ENCODE data around the gene ZNF148.
"Not testable (repeated sequence)": the region's sequence is repeated elsewhere in the genome, so short reads cannot be mapped to it uniquely, and the experiment has no call there.

Gene ZNF148

GRCh38 chr3:125367403-125368230 is 7.5 kb downstream of the ZNF148 start:
- no peak for DNase-seq

- DNase-seq: no peak
Measured at GRCh38 chr3:125366132-125366531, 9.0 kb downstream of the ZNF148 start.

- peak; percentile 18 for DNase-seq
Measured at GRCh38 chr3:125359700-125360099, 15.4 kb downstream of the ZNF148 start.

DNA sequence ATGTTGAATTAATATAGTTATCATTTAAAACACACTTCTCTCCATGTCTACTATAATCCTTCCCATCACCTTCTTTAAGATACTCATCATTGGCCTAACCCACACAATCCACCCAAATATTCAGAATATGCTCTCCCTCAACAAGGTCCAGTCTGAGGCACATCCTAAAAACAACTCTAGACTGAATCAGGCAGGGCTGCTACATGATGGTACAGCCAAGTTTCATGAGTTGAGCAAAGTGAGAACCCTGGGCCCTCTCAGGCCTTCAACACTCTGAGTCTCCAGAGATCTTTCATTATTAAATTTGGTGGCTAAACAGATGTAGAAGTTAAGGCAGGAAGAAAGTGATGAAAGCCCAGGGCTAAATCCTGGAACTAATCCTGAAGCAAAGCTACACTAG is 16.2 kb downstream of the ZNF148 start:
- no peak for DNase-seq

DNA sequence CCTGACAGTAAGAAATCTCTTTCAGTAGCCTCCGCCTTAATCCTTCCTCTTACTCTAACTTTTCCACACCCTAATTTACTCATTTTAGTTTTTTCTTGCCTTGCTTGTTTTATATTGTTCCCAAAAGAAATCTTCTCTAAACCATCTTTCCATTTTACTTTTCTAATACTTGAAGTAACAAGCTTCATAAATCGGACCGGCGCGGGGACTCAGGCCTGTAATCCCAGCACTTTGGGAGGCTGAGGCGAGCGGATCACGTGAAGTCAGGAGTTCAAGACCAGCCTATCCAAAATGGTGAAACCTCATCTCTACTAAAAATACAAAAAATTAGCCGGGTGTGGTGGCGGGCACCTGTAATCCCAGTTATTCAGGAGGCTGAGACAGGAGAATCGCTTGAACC is 17.3 kb downstream of the ZNF148 start:
- no peak for DNase-seq

DNA sequence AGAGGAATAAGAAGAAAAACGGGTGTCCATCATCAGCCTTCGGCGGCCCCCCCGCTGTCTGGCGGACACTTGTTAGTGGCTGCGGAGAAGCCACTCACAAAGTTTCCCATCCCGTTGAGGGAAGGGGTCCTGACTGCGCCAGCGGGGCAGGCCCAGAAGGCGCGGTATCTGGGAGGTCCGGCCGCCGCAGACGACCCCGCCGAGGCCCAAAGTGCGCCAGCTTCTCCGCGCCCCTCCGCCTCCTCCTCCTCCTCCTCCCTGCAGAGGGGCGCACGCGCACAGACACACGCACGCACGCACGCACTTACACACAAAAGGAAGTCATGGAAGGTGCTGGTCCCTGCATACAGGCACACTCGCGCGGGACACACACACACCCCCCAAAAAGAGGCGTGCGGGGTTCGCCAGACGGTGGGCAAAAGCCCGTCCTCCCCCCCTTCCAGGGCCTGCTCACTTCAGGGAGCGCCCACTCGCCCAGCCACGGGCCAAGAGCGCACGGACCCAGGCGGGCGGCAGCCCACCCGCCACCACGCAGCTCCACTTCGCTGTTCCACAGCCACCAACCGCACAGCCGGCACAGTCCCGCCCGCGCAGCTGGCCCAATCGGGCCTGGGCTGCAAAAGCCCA is 18.0 kb downstream of the ZNF148 start:
- DNase-seq: no peak

GRCh38 chr3:125356140-125357026 is 18.7 kb downstream of the ZNF148 start:
- no peak for DNase-seq

DNA sequence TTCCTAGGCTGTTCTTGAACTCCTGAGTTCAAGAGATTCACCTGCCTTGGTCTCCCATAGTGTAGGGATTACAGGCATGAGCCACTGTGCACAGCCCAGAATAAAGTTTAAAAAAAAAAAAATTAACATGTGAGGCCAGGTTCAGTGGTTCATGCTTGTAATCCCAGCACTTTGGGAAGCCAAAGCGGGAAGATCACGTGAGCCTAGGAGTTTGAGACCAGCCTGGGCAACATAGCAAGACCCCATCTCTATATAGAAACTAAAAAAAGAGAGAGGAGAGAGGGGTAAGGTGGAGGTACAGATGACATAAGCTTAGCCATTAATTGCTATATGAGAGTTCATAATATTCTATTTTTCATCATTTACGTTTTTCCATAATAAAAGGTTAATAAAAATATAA is 21.5 kb downstream of the ZNF148 start:
- no peak for DNase-seq

- no peak for DNase-seq
Measured at GRCh38 chr3:125353128-125353527, 22.0 kb downstream of the ZNF148 start.

GRCh38 chr3:125351814-125352456 is 23.2 kb downstream of the ZNF148 start:
- DNase-seq: no peak

GRCh38 chr3:125351152-125351551 is 24.0 kb downstream of the ZNF148 start:
- DNase-seq: no peak

DNA sequence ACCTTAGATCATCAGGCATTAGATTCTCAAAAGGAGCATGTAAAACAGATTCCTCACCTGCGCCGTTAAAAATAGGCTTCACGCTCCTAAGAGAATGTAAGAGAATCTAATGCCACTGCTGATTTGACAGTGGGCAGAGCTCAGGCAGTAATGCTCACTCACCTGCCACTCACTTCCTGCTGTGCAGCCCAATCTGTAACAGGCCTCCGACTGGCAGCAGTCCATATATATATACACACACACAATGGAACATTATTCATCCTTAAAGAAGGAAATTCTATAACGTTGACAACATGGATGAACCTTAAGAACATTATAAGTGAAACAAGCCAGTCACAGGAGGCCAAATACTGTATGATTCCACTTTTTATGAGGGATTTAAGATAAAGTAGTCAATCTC is 24.5 kb downstream of the ZNF148 start:
- no peak for DNase-seq

DNA sequence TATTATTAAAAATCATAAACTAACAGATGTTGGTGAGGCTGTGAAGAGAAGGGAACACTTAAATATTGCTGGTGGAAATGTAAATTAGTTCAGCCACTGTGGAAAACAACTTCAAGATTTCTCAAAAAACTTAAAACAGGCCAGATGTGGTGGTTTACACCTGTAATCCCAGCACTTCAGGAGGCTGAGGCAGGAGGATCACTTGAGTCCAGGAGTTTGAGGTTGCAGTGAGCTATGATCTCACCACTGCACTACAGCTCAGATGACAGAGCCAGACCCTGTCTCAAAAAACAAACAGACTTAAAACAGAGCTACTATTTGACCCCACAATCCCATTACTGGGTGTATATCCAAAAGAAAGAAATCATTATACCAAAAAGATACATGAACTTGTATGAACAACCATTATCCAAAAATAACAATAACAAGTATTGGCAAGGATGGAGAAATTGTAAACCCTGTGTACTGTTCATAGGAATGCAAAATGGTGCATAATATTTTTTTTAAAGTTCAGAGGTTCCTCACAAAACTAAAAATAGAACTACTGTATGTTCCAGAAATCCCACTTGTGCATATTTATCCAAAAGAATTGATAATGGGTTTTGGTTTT is 25.5 kb downstream of the ZNF148 start:
- no peak for DNase-seq

DNA sequence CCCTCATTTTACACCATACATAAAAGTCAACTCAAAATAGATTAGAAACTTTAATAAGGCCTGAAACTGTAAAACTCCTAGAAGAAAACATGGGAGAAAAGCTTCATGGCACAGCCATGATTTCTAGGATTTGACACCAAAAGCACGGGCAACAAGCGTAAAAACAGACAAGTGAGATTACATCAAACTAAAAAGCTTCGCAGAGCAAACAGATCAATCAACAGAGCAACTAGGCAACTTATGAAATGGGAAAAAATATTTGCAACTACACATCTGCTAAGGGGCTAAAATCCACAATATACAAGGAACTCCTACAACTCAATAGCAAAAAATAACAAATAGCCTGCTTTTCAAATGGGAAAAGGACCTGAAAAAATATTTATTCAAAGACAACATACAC is 26.1 kb downstream of the ZNF148 start:
- no peak for DNase-seq

DNA sequence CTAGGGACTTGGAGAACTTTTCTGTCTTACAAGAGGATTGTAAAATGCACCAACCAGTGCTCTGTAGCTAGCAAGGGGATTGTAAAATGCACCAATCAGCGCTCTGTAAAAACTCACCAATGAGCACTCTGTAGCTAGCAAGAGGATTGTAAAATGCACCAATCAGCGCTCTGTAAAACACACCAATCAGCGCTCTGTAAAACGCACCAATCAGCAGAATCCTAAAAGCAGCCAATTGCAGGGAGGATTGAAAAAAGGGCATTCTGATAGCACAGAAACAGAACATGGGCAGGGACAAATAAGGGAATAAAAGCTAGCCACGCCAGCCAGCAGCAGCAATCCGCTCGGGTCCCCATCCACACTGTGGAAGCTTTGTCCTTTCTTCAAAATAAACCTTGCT is 31.8 kb downstream of the ZNF148 start:
- DNase-seq: not testable (repeated sequence)

DNA sequence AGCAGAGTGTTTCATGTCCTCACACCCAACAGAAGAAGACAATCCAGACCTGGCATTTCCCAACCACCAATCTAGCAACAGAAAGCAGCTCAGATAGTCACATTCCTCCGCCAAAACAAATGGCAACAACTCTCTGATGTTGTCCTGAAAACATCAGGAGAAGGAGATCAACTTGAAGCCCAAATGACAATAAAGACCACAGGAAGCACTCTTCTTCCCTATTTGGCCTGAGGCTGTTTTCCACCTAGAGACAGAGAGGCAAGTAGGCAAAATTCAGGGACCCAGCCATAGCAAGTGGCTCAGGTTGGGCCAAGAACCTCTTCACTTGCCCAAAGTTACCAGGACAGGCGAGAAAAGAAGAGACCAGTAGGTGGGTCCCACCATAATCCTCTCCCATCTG is 35.0 kb downstream of the ZNF148 start:
- no peak for DNase-seq

DNA sequence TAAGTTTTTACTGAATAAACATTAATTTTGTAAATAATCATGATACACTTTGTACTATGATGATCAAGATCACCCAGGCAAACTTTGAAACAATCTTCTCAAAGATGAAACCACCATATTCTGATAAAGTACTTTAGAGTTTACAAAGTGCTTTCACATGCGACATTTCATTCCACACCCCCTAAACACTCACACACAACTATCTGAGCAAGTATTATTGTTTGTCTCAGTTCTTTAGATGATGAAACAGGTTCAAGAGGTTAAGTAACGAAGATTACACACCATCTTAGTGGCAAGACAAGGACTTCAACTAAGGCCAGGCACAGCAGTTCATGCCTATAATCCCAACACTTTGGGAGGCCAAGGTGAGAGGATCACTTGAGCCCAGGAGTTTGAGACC is 37.6 kb downstream of the ZNF148 start:
- no peak for DNase-seq

- DNase-seq: no peak
Measured at GRCh38 chr3:125334675-125335560, 40.2 kb downstream of the ZNF148 start.

DNA sequence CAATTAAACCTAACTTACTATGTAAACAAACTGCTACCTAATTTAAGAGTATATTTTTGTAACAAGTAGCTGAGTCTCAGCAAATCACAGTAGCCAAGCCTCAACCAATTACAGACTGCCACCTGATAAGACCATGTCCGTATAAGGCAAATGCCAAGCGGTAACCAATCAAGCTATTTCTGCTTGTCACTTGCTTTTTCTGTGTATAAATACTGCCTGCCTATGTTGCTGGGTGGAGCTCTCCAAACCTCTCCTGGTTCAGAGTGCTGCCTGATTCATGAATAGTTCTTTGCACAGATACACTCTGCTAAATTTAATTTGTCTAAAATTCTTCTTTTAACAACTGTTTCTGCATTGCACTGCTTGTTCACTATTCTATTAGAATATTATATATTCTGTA is 42.6 kb downstream of the ZNF148 start:
- DNase-seq: no peak

GRCh38 chr3:125331243-125331642 is 43.9 kb downstream of the ZNF148 start:
- DNase-seq: no peak

DNA sequence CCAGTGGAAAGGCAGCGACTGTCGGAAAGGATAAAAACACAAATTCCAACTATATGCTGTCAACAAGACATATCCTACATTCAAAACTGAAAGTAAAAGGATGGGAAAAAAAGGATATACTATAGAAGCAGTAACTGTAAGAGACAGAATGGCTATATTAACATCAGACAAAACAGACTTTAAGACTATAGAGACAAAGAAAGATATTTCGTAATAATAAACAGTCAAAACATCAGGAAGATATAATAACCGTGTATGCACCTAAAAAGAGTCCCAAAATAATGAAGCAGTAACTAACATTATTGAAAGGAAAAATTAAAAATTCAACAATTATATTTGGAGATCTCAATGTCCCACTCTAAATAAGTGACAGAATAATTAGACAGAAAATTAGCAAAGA is 48.2 kb downstream of the ZNF148 start:
- DNase-seq: no peak

DNA sequence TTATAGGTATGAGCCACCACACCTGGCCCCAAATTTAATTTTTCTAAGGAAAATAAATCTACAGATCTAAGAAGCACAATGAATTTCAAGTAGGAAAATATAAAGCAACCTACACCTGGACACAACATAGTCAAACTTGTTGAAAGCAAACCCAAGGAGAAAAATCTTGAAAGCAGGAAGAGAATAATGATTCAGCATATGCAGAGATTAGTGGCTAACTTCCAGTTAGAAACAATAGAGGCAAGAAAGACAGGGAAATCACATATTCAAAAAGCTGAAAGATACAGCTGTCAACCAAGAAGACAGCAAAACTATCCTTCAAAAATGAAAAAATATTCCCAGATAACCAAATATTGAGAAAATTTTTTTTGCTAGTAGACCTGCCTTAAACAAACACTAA is 49.4 kb downstream of the ZNF148 start:
- no peak for DNase-seq
